GM10266 (cell line): ENCODE results near the gene STEAP1B.
"Not testable (repeated sequence)": the region's sequence is repeated elsewhere in the genome, so short reads cannot be mapped to it uniquely, and the experiment has no call there.

Source experiments
- DNase-seq: peaks from one replicate; pipeline ENCODE4 v3.0.0; 2012; ENCODE audit errors: extremely low spot score
- TF ChIP-seq, protein P1 (sequence below): IDR thresholded peaks from 2 replicates; pipeline ENCODE4 v1.5.1; 2012; ENCODE audit warnings: mild to moderate bottlenecking, low read depth; ENCODE audit not compliant: control insufficient read depth, insufficient read depth; ENCODE audit errors: missing control alignments

STEAP1B gene

DNA sequence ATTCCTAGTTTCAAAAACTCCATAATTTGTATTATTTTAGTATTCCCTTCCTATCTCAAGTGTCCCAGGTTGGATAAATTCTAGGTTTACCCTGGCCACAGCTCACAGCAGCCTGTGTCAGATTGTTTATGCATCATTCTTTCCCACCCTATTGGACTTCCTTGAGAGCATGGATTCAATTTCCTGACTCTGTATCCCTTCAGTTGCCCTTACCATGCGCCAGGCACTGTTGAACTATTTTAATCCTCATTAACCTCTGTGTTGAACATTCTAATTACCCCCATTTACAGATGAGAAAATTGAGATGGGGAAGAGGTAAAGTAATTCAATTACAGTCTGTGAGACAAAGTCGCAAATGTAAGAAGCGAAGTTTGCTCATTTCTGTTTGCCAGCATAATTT is 58.8 kb downstream of the STEAP1B start:
- no peak for DNase-seq
- TF ChIP-seq, protein P1, sequence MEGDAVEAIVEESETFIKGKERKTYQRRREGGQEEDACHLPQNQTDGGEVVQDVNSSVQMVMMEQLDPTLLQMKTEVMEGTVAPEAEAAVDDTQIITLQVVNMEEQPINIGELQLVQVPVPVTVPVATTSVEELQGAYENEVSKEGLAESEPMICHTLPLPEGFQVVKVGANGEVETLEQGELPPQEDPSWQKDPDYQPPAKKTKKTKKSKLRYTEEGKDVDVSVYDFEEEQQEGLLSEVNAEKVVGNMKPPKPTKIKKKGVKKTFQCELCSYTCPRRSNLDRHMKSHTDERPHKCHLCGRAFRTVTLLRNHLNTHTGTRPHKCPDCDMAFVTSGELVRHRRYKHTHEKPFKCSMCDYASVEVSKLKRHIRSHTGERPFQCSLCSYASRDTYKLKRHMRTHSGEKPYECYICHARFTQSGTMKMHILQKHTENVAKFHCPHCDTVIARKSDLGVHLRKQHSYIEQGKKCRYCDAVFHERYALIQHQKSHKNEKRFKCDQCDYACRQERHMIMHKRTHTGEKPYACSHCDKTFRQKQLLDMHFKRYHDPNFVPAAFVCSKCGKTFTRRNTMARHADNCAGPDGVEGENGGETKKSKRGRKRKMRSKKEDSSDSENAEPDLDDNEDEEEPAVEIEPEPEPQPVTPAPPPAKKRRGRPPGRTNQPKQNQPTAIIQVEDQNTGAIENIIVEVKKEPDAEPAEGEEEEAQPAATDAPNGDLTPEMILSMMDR, result no peak

DNA sequence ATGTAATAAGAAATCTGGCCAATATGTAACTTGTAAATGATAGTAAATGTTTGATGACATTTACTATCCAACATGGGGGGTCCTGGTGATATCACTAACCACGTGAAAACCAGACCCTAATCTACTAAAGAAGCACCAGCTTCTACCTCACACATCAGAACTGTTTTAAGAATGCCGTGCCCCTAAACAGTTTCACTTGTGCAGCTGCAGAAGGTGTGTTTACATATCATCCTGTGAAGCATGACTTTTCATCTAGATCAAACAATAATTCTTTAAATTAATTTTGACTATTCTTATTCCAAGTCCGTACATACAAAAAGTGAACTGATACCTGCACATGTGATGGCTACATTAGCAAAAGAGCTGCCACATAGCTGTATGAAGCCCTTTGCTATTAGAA is 61.0 kb downstream of the STEAP1B start:
- no peak for DNase-seq
- TF ChIP-seq, protein P1, result no peak

DNA sequence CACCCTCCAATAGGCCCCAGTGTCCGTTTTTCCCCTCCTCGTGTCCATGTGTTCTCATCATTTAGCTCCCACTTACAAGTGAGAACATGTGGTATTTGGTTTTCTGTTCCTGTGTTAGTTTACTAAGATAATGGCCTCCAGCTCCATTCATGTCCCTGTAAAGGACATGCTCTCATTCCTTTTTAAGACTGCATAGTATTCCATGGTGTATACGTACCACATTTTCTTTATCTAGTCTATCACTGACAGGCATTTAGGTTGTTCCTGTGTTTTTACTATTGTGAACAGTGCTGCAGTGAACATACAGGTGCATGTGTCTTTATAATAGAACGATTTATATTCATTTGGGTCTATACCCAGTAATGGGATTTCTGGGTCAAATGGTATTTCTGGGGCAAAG is 63.4 kb downstream of the STEAP1B start:
- DNase-seq, result not testable (repeated sequence)

DNA sequence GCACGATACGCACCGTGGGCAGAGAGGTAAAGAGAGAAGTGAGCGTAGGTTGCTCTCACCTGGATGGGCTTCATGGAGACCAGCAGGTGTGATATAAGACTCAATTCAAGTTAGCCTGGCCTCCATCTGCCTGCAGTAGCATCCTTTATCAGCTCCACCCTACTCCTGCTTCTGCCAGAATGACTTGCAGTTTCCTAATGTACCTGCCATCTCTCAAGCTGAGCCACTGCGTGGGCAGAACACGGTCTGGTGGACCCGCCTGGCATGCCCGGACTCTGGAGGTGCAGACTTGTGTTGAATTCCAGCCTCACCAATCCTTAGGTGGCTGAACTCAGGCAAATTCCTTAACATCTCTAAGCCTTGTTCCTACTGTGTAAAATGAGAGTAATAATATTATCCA is 64.3 kb downstream of the STEAP1B start:
- TF ChIP-seq, protein P1, result no peak
- no peak for DNase-seq

DNA sequence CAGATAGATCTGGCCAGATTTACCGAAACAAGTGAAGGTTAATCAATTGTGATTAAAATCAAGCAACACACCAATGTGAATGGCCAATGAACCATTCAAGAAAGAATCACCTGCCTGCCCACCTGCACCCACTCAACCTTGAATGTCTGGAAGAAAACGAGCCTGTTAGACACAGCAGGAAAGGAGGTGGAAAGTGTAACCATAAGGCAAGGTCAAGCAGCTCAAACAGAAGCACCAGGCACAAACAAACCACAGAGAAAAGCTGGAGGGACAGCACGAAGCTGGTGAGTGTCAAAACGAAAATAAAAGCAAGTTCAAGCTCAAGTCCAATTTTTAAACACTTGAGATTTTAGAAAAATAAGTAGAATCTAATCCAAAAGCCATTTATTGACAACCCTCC is 64.9 kb downstream of the STEAP1B start:
- peak; percentile 23 for DNase-seq
- TF ChIP-seq, protein P1, result no peak

DNA sequence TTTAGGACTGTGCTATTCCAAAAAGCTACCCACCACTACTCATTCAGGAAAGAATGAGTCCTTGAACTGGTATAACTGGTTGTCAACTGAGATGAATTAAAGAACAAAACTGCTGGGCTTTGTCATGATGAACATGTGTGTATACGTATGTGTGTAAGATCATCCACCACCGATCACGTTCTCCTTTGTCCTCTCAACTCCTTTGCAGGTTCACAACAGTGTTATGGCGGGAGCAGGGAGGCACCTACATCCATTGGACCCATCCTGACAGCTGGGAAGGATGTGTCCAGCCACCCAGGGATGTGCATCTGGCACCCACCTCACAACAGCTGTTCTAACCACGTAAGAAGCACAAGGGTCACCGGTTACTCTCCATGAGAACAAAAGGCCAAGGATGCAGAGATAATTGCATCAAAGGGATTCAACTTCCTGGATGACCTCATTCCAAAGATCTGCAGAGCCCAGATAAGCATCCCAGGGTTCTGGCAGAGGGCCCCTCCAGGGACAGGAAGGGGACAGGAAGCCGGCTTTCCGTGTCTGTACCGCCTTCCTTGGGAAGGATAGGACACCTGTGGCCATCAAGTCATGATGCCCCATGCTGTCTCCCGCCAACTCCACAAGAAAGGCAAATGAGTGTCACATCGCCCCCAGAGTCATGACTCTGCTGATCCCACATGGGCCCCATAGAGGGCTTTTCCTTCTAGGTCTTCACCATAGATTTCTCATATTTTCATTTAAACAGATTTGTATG is 66.1 kb downstream of the STEAP1B start:
- DNase-seq, result no peak
- TF ChIP-seq, protein P1, result no peak

DNA sequence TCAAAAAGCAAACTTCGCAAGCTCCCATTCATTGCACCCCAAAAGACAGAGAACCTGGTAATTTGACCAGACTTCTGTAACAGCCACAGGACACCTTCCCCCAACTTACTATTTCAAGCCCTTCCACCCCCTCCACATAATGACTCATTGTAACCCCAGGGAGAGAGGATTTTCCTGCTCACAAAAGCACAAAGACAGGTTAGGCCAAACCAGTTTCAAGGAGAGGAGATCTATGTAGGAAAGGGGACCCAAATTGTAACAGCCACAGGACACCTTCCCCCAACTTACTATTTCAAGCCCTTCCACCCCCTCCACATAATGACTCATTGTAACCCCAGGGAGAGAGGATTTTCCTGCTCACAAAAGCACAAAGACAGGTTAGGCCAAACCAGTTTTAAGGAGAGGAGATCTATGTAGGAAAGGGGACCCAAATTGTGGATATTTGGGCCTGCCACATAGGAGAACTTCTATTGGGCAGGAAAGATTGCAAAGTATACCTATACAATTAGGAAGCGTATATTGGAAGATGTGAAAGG is 66.8 kb downstream of the STEAP1B start:
- not testable (repeated sequence) for DNase-seq

DNA sequence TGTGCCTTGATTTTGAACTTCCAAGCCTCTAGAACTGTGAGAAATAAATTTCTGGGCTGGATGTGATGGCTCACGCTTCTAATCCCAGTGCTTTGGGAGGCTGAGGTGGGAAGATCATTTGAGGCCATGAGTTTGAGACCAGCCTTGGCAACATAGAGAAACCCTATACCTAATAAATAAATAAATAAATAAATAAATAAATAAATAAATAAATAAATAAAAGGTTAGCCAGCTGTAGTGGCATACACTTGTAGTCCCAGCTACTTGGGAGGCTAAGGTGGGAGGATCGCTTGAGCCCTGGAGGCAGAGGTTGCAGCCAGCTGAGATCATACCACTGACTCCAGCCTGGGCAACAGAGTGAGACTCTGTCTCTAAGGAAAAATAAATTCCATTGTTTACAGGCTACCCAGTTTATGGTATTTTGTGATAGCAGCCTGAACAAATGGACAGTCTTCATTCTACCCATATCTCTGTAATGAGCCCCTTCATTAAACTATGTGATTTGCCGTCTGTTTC is 67.7 kb downstream of the STEAP1B start:
- TF ChIP-seq, protein P1, result no peak

More for the DNA sequence above, 67.7 kb downstream of the STEAP1B start:
- DNase-seq, result no peak
